GM12874 (cell line): Measurements from ENCODE around the gene RNGTT.

Source experiments
- CTCF ChIP-seq: IDR thresholded peaks from 2 replicates; pipeline ENCODE4 v1.5.1; 2011; ENCODE audit warnings: low read depth, mild to moderate bottlenecking, control low read depth, low read length, moderate library complexity; ENCODE audit not compliant: insufficient read depth

RNGTT gene

DNA sequence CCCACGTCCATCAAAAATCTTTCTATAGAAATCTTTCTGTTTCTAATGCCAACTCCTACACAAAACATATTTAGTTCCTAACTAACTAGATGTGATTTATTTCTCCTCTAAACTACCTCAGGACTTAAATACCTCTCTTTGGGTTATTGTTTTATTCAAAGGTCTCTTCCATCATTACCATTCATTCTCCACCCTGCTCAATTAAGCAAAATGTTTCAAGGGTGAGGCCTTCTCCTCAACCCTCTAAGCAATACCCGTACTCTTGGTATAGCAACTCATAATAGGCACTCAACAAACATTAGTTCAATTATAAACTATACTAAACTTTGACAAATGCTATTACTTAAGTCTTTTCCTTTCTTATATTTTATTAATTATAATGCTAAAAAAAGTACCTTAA lies 111.4 kb downstream of the RNGTT start:
- no peak for TF ChIP-seq CTCF

- TF ChIP-seq CTCF: no peak
These were observed 114.5 kb downstream of the RNGTT start for GRCh38 chr6:88848870-88849269.

- no peak for TF ChIP-seq CTCF
These were observed 120.4 kb downstream of the RNGTT start for GRCh38 chr6:88843040-88843439.

- no peak for TF ChIP-seq CTCF
These were observed 121.1 kb downstream of the RNGTT start for GRCh38 chr6:88842320-88842719.

DNA sequence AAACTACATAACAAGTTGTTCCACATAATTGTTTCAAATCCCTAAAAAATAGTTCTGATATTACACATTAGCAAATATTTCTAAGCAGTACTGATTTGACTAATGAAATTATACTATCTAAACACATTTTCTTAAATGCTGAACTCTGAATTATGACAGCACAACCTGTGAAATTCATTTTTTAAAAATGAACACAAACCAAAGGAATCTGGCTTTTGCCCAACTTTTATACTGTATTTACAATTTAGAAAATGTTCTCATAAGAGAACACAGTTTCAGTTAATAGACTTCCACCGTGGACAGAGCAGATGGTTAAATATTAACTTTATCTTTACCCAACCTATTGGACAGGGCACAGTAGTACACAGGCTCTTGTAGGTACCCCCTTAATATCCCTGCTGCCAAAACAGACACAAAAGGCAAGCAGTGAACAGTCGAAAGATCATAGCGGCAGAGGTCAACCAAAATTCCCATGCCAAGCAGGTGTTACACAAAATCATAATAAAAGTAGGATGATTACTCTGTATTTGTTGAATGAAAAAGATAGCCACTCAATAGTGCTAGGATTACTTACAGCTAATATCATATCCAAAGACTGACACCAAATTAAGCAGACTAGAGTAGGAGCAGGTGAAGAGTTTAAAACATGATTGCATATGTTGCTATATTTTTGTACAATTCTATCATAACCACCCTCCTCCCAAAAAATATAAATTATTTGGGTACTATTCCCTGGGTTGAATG lies 122.5 kb downstream of the RNGTT start:
- TF ChIP-seq CTCF: no peak

DNA sequence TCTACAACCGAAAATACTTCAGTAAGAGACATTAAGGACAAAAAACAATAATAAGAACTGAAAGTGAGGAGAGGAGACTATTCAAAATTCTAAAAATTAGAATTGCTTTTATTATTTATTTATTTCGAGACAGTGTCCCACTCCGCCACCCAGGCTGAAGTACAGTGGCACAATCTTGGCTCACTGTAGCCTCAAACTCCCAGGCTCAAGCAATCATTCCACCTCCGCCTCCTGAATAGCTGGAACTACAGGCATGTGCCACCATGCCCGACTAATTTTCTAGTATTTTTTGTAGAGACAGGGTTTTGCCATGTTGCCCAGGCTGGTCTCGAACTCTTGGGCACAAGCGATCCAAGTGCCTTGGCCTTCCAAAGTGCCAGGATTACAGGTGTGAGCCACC lies 123.1 kb downstream of the RNGTT start:
- TF ChIP-seq CTCF: no peak

DNA sequence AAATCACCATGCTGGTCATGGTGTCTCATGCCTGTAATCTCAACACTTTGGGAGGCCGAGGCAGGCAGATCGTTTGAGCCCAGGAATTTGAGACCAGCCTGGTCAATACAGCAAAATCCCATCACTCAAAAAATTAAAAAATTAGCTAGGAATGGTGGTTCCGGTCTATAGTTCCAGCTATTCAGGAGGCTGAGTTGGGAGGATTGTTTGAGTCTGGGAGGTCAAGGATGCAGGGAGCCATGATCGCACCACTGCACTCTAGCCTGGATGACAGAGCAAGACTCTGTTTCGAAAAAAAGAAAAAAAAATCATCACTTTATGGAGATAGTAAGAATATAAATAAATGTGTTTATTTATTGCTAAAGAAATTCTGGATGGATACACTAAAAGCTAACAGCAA lies 124.1 kb downstream of the RNGTT start:
- TF ChIP-seq CTCF: no peak
